H1 (cell line): ENCODE results near the gene TOMT. TPM values are rescaled to one million over a fixed set of nuclear protein-coding genes. Genes with fewer than 3 reads are reported as not detected.

Experiments used
- CHD1 ChIP-seq: IDR thresholded peaks from 2 replicates; pipeline ENCODE4 v1.6.1; 2012; ENCODE audit warnings: low read depth, low read length, improper control_type of control experiment
- FOSL1 ChIP-seq: IDR thresholded peaks from 2 replicates; pipeline ENCODE4 v1.6.1; 2011; ENCODE audit warnings: mild to moderate bottlenecking, low read depth, low read length, moderate library complexity; ENCODE audit not compliant: insufficient read depth
- GABPA ChIP-seq: IDR thresholded peaks from 2 replicates; pipeline ENCODE4 v1.6.1; 2011; ENCODE audit warnings: mild to moderate bottlenecking, low read length, moderate library complexity, borderline replicate concordance; ENCODE audit not compliant: insufficient read depth
- JUN ChIP-seq: IDR thresholded peaks from 2 replicates; pipeline ENCODE4 v1.6.1; 2011; ENCODE audit warnings: low read depth, mild to moderate bottlenecking, improper control_type of control experiment, low read length
- KDM5A ChIP-seq: fragments of 200-600 bp; IDR thresholded peaks from 2 replicates; pipeline ENCODE4 v1.7.1; 2012; ENCODE audit warnings: mild to moderate bottlenecking, low read length, inconsistent platforms, mixed read lengths
- NRF1 ChIP-seq: IDR thresholded peaks from 2 replicates; pipeline ENCODE4 v1.6.1; 2011; ENCODE audit warnings: mild to moderate bottlenecking, low read depth, low read length, improper control_type of control experiment
- RXRA ChIP-seq: IDR thresholded peaks from 2 replicates; pipeline ENCODE4 v1.6.1; 2011; ENCODE audit warnings: low read depth, mild to moderate bottlenecking, low read length, moderate library complexity; ENCODE audit not compliant: insufficient read depth
- SAP30 ChIP-seq: fragments of 300-600 bp; sonication (generic); IDR thresholded peaks from 2 replicates; pipeline ENCODE4 v1.7.1; 2012; ENCODE audit warnings: low read length, moderate library complexity, mild to moderate bottlenecking, inconsistent platforms; ENCODE audit not compliant: insufficient read depth, insufficient replicate concordance
- SIN3A ChIP-seq, 2 experiments: IDR thresholded peaks in 1 of 2; conservative IDR thresholded peaks in 1 of 2; 2 replicates each; pipeline ENCODE4 v1.6.1; 2011 to 2012; ENCODE audit warnings: low read length in 2 of 2, improper control_type of control experiment in 1 of 2, low read depth in 1 of 2, mild to moderate bottlenecking in 1 of 2
- TAF1 ChIP-seq: IDR thresholded peaks from 2 replicates; pipeline ENCODE4 v1.6.1; 2011; ENCODE audit warnings: mild to moderate bottlenecking, low read depth, low read length
- polyA plus RNA-seq, 7 experiments: library from polyadenylated mRNA; depleted of rRNA in 3 of 7; stranded (reverse) in 5 of 7; unstranded in 2 of 7; fragments of >200 nt in 5 of 7; fragments of 200-250 nt in 2 of 7; gene quantifications; 1 replicate in 5 of 7; 2 replicates in 1 of 7; 4 replicates in 1 of 7; pipeline versions ENCODE4 v1.2.1 to v1.2.3, GENCODE V29; 2011 to 2013; ENCODE audit warnings: missing spikeins in 2 of 7, mixed read lengths in 2 of 7
- total RNA-seq: library from RNA; stranded (reverse); fragmentation: NEBNext Ultra II Directional; extraction: Animal tissue kit (Norgen Biotek cat#: 25700); gene quantifications from 2 replicates; pipeline ENCODE4 v1.2.1, GENCODE V29; 2021
- TF ChIP-seq, protein P1 (sequence below): fragments of 300-600 bp; sonication (generic); IDR thresholded peaks from 2 replicates; pipeline ENCODE4 v1.7.1; 2012; ENCODE audit warnings: low read length, moderate library complexity, mild to moderate bottlenecking, inconsistent platforms; ENCODE audit not compliant: insufficient replicate concordance

Gene TOMT
- total and polyA plus RNA-seq, 2 of the 8 experiments (the other 6 are each of a cell fraction or from before 2014, with no cell fraction given) = 0.11 TPM; not detected in 1

- TF ChIP-seq, protein P1, sequence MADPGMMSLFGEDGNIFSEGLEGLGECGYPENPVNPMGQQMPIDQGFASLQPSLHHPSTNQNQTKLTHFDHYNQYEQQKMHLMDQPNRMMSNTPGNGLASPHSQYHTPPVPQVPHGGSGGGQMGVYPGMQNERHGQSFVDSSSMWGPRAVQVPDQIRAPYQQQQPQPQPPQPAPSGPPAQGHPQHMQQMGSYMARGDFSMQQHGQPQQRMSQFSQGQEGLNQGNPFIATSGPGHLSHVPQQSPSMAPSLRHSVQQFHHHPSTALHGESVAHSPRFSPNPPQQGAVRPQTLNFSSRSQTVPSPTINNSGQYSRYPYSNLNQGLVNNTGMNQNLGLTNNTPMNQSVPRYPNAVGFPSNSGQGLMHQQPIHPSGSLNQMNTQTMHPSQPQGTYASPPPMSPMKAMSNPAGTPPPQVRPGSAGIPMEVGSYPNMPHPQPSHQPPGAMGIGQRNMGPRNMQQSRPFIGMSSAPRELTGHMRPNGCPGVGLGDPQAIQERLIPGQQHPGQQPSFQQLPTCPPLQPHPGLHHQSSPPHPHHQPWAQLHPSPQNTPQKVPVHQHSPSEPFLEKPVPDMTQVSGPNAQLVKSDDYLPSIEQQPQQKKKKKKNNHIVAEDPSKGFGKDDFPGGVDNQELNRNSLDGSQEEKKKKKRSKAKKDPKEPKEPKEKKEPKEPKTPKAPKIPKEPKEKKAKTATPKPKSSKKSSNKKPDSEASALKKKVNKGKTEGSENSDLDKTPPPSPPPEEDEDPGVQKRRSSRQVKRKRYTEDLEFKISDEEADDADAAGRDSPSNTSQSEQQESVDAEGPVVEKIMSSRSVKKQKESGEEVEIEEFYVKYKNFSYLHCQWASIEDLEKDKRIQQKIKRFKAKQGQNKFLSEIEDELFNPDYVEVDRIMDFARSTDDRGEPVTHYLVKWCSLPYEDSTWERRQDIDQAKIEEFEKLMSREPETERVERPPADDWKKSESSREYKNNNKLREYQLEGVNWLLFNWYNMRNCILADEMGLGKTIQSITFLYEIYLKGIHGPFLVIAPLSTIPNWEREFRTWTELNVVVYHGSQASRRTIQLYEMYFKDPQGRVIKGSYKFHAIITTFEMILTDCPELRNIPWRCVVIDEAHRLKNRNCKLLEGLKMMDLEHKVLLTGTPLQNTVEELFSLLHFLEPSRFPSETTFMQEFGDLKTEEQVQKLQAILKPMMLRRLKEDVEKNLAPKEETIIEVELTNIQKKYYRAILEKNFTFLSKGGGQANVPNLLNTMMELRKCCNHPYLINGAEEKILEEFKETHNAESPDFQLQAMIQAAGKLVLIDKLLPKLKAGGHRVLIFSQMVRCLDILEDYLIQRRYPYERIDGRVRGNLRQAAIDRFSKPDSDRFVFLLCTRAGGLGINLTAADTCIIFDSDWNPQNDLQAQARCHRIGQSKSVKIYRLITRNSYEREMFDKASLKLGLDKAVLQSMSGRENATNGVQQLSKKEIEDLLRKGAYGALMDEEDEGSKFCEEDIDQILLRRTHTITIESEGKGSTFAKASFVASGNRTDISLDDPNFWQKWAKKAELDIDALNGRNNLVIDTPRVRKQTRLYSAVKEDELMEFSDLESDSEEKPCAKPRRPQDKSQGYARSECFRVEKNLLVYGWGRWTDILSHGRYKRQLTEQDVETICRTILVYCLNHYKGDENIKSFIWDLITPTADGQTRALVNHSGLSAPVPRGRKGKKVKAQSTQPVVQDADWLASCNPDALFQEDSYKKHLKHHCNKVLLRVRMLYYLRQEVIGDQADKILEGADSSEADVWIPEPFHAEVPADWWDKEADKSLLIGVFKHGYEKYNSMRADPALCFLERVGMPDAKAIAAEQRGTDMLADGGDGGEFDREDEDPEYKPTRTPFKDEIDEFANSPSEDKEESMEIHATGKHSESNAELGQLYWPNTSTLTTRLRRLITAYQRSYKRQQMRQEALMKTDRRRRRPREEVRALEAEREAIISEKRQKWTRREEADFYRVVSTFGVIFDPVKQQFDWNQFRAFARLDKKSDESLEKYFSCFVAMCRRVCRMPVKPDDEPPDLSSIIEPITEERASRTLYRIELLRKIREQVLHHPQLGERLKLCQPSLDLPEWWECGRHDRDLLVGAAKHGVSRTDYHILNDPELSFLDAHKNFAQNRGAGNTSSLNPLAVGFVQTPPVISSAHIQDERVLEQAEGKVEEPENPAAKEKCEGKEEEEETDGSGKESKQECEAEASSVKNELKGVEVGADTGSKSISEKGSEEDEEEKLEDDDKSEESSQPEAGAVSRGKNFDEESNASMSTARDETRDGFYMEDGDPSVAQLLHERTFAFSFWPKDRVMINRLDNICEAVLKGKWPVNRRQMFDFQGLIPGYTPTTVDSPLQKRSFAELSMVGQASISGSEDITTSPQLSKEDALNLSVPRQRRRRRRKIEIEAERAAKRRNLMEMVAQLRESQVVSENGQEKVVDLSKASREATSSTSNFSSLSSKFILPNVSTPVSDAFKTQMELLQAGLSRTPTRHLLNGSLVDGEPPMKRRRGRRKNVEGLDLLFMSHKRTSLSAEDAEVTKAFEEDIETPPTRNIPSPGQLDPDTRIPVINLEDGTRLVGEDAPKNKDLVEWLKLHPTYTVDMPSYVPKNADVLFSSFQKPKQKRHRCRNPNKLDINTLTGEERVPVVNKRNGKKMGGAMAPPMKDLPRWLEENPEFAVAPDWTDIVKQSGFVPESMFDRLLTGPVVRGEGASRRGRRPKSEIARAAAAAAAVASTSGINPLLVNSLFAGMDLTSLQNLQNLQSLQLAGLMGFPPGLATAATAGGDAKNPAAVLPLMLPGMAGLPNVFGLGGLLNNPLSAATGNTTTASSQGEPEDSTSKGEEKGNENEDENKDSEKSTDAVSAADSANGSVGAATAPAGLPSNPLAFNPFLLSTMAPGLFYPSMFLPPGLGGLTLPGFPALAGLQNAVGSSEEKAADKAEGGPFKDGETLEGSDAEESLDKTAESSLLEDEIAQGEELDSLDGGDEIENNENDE = no peak
- TF ChIP-seq FOSL1 (no peak), JUN (no peak), SIN3A (conservative IDR thresholded peaks at IDR 0.05 in 1 of 2, IDR thresholded peaks at IDR 0.05 in 1 of 2; ENCODE audit: low read depth in 1 of 2, low read length in 2 of 2) (no peak), KDM5A (no peak), GABPA (no peak), NRF1 (no peak), SAP30 (no peak), CHD1 (no peak), TAF1 (no peak), RXRA (no peak)
Observed at GRCh38 chr11:72136684-72137262, 31.0 kb downstream of the TOMT start (continued).
